ENCODE results near the gene WDR5.

GRCh38 chr9:134123764-134124128, 12.1 kb upstream of the WDR5 start:
- TF ChIP-seq CTCF (IDR thresholded peaks at IDR 0.05) (no peak), POLR2A (IDR thresholded peaks at IDR 0.05) (no peak)

Data from esophagus squamous epithelium (tissue), 4 donors.